KG1 (cell line): ENCODE data around the gene RCHY1.
"Not testable (repeated sequence)": the region's sequence is repeated elsewhere in the genome, so short reads cannot be mapped to it uniquely, and the experiment has no call there.

ENCODE experiments used
- DNase-seq: peaks from one replicate; lab custom pipeline; 2025; lab: John Stamatoyannopoulos, UW

RCHY1 gene

GRCh38 chr4:75516144-75516543 lies 1.9 kb upstream of the RCHY1 start:
- no peak for DNase-seq

DNA sequence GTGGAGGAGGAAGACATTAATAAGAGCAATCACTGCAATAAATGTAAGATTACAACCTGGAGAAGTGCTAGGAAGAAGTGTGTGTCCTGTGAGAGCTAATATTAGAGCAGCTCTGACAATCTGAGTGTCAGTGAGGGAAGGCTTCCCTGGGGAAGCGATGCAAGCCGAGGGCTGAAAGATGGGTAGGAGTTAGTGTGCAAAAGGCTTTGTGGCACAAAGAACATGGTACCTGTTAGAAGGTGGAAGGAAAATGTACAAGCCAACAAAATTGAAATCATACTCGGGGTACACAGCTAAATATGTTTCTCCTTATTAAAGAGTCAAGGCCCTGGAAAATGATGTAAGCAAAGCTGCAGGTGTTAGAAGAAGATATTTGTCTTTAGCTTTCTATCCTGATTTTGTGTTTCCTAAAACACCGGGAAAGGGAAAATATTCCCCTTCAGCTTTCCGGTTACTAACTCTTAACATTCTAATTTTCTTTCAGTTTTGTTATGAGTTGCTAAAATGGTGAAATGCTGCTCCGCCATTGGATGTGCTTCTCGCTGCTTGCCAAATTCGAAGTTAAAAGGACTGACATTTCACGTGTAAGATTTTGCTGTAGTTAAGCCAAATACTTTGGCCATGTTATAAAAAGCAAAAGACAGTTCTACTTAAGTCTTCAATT lies 878 bp upstream of the RCHY1 start:
- peak; percentile 64 for DNase-seq

DNA sequence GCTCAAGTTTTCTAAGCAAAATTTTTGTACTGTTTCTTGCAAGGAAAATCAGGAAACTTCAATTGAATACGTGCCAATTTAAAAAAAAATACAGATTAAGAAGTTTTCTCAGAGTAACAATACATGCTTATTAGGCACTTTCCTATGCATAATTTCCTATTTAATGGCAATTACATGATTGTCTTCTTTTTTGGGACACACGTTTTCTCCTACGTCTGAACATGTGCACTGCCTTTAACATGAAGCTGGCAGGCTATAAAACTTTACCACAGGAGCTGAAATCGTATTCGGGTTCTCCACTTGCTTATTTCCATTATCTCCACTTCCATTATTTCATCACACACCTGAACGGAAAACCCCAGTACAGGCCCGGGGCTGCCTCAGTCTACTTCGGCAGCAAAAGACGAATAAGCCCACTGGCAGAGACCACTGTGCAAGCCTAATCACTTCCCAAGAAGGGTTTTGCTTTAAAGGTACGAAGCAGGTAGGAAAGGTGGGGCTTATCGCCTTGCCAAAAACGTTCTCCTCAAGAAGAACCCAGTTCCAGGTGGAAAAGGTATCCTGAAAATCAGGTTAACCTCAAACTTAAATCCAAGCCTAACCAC lies 575 bp downstream of the RCHY1 start:
- peak; percentile 38 for DNase-seq

GRCh38 chr4:75512386-75513211 lies 1.6 kb downstream of the RCHY1 start:
- peak; percentile 54 for DNase-seq

DNA sequence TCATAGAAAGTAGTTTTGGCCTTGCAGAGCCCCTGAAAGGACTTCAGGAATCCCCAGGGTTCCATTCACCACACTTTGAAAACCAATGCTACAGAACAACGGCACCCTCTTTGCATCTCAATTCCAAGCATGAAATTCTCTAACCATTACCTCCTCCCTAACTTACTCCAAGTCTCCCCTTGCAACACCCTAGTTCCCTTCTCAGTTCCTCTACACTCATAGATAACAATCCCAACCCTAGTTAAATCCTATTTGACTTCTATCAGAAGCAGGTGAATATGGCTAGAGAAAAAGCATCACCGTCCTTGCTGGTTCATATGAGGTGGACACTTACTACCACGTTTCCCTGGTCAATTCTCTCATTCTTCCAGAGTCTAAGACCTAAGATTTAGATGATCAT lies 2.4 kb downstream of the RCHY1 start:
- DNase-seq, result no peak

DNA sequence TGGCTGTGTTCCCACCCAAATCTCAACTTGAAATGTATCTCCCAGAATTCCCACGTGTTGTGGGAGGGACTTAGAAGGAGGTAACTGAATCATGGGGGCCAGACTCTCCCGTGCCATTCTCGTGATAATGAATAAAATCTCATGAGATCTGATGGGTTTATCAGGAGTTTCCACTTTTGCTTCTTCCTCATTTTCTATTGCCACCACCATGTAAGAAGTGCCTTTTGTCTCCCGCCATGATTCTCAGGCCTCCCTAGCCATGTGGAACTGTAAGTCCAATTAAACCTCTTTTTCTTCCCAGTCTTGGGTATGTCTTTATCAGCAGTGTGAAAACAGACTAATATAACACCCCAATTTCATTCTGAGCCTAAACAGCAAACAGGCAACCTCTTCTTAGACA lies 4.6 kb downstream of the RCHY1 start:
- DNase-seq, result not testable (repeated sequence)

DNA sequence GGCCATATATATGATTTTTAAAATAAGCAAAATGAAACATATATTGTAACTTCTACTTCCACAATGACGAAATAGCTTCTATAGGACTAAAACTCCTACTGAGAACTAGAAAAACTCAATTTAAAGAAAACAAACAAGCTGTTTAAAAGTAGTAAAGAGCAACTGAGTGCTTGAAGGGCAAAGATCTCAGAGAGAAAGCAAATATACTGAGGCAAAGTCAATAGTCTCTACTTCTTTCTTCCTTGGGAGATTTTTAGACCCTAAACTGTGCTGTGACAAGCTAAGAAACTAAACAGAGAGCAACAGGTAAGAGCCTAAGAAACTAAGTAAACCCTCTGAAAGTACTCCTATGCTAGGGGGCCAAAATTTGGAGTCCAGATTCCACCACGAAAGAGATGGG lies 8.6 kb downstream of the RCHY1 start:
- DNase-seq, result no peak

- no peak for DNase-seq
These were observed 11.5 kb downstream of the RCHY1 start for GRCh38 chr4:75502671-75503070.

GRCh38 chr4:75499900-75500299 lies 14.3 kb downstream of the RCHY1 start:
- DNase-seq, result no peak

DNA sequence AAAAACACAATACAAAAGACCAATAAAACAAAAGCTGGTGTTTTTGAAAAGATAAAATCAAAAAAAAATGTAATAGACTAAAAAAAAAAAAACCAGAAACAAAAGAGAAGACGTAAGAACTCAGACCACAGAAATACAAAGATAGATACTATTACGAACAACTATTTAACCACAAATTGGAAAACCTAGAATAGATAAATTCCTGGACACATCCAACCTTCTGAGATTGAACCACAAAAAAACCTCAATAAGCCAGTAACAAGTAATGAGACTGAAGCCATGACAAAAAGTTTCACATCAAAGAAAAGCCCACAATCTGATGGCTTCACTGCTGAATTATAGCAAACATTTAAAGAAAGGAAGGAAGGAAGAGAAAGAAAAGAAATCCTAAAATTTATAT lies 16.2 kb downstream of the RCHY1 start:
- DNase-seq, result no peak

DNA sequence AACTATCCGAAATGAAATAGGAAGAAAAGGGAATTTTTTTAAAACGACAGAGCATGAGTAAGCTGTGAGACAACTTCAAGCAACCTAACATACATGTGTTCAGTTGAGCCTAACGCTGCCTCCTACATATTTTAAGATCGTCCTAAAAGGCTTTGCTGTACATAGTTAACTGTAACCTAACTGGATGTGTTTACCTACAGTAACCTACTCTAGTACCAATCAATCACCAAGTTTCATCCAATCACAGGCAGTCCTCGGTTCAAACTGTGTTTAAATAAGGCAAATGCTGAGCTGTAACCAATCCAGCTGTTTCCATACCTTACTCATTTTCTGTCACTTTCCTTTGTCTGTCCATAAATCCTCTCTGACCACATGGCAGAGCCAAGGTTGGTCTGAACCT lies 17.1 kb downstream of the RCHY1 start:
- no peak for DNase-seq

DNA sequence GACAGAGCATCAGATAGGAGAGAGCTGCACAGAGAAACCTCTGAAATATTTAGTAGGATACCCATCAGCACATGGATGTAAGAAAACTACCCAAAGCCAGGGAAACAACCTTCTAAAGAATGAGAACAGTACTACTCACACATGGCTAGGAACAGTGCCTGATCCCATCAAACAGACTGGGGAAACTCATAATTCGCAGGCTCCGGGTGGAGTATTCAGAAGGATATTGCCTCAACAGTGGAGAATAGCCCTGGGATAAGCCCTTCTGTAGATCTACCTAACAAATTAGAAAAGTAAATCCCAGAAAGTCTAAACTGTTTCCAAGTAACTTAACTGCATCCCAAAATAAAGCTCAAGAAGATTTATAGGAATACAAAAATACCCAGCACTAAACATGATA lies 17.8 kb downstream of the RCHY1 start:
- no peak for DNase-seq

DNA sequence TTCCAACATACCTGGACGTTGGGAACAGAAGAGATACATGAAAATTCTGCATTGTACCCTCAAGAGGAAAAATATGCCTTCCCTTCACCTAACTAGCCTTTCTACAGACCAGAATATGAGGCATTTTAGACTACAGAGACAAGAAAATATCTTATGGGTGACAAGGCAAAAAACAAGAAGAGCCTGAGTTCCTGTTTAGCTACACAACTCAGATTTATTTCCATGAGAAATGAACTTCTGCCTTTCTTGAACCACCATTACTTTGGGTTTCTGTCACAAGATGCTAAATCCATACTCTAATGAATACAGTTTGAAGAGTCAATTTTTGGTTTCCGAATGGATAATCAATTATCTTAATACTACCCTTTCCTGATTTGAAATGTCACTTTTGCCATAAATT lies 18.7 kb downstream of the RCHY1 start:
- no peak for DNase-seq

GRCh38 chr4:75494563-75494962 lies 19.6 kb downstream of the RCHY1 start:
- no peak for DNase-seq

GRCh38 chr4:75490155-75490554 lies 24.0 kb downstream of the RCHY1 start:
- DNase-seq, result no peak

DNA sequence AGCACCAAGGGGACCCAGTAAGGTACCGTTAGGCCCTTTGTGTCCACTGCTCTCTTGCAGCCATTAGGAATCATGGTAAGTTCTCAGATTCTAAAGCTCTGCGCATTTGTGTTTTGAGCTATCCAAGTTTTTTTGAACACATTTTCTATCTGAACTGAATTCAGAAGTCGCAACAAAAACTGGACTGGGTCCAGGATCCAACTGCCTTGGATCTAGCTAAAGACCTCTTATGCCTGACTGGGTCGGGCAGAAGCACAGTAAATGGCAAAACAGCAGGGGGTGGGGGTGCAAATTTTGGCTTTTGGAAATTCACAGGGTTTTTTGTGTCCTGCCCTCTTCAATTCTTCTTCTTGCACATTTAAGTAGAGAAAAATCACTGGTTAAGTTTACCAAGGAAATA lies 30.0 kb downstream of the RCHY1 start:
- DNase-seq, result no peak

- no peak for DNase-seq
These were observed 37.0 kb downstream of the RCHY1 start for GRCh38 chr4:75477201-75477600.

- DNase-seq, result no peak
These were observed 43.5 kb downstream of the RCHY1 start for GRCh38 chr4:75470738-75471137.

DNA sequence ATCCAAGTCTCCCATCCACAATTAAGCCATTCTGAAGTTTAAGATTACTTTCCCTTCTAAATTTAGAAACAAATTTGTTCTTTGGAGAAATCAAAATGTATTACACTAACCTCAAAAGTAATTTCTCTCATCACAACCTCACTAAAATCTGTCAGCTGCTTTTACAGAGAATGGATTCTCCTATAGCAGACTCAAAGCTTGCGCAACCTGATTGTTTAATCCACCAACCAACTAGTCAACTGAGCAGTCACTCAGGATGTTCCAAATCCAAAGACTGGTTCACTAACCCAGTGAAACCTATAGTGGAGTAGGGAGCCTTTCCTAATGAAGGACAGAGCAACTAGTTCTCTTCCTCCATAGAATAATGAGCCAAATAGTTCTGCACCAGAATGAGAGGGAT lies 44.3 kb downstream of the RCHY1 start:
- DNase-seq, result no peak

DNA sequence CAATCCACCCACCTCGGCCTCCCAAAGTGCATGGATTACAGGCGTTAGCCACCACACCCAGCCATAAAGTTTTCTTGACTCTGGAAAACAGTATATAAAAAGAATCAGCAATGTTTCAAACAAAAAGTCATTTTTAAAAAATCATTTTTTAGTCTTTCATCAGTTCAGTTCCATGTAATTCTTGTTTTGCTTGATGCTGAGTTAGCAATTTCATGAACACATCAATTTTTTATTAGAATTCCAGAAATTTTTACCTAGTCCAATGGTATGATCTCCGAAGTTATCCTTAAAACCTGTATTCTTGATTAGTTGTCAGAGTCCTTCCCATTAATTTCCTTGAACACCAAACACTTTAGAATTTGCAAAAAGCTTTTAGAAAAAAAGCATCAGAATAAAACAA lies 56.8 kb downstream of the RCHY1 start:
- DNase-seq, result no peak

DNA sequence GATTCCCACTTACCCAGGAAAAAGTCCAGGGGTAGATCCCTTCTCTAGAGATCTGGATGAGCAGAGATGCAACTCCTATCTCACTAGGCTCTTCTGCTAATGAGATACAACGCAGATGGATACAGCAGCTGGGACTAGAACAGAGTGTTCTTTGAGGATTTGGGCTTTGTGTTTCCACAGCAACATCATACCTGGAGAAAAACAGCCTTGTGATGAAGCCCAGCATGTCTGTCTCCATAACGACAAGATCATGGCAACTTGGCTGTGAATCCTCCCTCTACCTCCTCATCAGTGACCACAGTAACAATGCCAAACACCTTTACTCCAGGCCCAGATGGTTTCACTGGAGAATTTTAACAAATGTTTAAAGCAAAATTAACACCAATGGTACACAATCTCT lies 80.1 kb downstream of the RCHY1 start:
- DNase-seq, result no peak

GRCh38 chr4:75432683-75433082 lies 81.5 kb downstream of the RCHY1 start:
- DNase-seq, result no peak

DNA sequence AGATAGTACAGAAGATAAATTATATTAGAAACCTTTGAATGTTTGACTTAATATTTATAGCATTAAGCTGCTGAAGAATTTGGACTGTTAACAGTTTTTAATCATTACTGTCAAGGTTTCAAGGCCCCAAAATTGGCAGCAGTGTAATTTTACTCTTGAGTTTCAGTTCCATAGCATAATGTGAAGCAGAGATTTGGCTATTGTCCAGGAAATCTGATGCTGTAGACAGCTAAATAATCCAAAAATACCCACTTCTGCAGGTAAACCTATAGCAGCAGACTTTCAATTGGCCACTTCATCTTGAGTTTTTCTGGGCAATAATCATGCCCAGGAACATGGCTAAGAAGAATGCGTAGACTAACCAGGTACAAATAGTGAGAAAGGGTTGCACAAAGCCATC lies 85.0 kb downstream of the RCHY1 start:
- no peak for DNase-seq
